ENCODE results near the gene GPR84. TPM values are rescaled to one million over a fixed set of nuclear protein-coding genes. Genes with fewer than 3 reads are reported as not detected.

Gene GPR84
- total and polyA plus RNA-seq, 2 of the 8 experiments (the other 6 are each of a cell fraction or from before 2014, with no cell fraction given): 0.09 TPM; not detected in 1

- Histone ChIP-seq H3K79me1 (ENCODE audit: low read depth, low read length) (no peaks in the 10 kb centered on the region), H2AFZ (ENCODE audit: low read length) (no peak overlapping the region), H3K27ac (ENCODE audit: low read depth, low read length) (no peak overlapping the region), H2BK15ac (ENCODE audit: low read length) (no peak overlapping the region), H2BK120ac (replicated peaks; ENCODE audit: low read depth, low read length) (no peak overlapping the region), H3K23ac (ENCODE audit: insufficient read length) (no peak overlapping the region), H3K9ac (replicated peaks in 1 of 4; ENCODE audit: extremely low read depth in 1 of 4, low read depth in 3 of 4, low read length in 3 of 4) (no peak overlapping the region), H3K27me3 (replicated peaks in 1 of 4; ENCODE audit: control insufficient read depth in 3 of 4, extremely low read depth in 1 of 4, insufficient read depth in 3 of 4, low read length in 3 of 4) (peaks cover 0 to 16% (median 12%) of the 10 kb centered on the region in 4 experiments; a peak in 6 of 7 replicates), H2BK20ac (ENCODE audit: low read length) (no peak overlapping the region), H3K4me1 (replicated peaks in 1 of 4; ENCODE audit: control insufficient read depth in 3 of 4, insufficient read depth in 4 of 4, low read length in 3 of 4) (peaks cover 0 to 11% (median 6%) of the 10 kb centered on the region in 4 experiments; a peak in 5 of 7 replicates), H3K79me2 (ENCODE audit: control insufficient read depth in 1 of 2, insufficient read depth in 2 of 2, low read length in 2 of 2) (no peaks in the 10 kb centered on the region), H2BK5ac (ENCODE audit: low read depth, low read length) (no peak overlapping the region), H3K14ac (ENCODE audit: insufficient read length) (no peak overlapping the region), H3K18ac (ENCODE audit: extremely low read depth, low read length) (no peak overlapping the region), H2BK12ac (ENCODE audit: low read depth, low read length) (no peak overlapping the region), H4K5ac (ENCODE audit: insufficient read length, low read depth, low read length) (no peak overlapping the region), H4K8ac (ENCODE audit: extremely low read depth, insufficient read depth, low read length) (no peak overlapping the region), H3K4me2 (ENCODE audit: insufficient read depth in 1 of 2, low read depth in 2 of 2, low read length in 2 of 2) (no peak overlapping the region; a peak in 1 of 4 replicates), H3K23me2 (ENCODE audit: low read depth, low read length) (peaks cover 8% of the 10 kb centered on the region), H4K20me1 (replicated peaks in 1 of 2; ENCODE audit: control insufficient read depth in 1 of 2, insufficient read depth in 2 of 2, low read length in 2 of 2) (peaks cover 0 to 8% of the 10 kb centered on the region in 2 experiments), H3K9me3 (ENCODE audit: insufficient read depth in 2 of 2, low read depth in 1 of 2, low read length in 1 of 2) (no peaks in the 10 kb centered on the region), H3K4me3 (ENCODE audit: extremely low read depth in 1 of 4, insufficient read depth in 2 of 4, low read depth in 3 of 4, low read length in 4 of 4) (no peak overlapping the region), H4K91ac (replicated peaks; ENCODE audit: insufficient read length, low read length) (no peak overlapping the region), H3K4ac (replicated peaks; ENCODE audit: insufficient read length, low read depth, low read length) (no peak overlapping the region), H2AK5ac (ENCODE audit: low read depth, low read length) (no peak overlapping the region), H3K36me3 (ENCODE audit: control insufficient read depth in 2 of 4, insufficient read depth in 4 of 4, low read length in 3 of 4) (peaks cover 0 to 3% (median 2%) of the 10 kb centered on the region in 4 experiments; a peak in 3 of 8 replicates), H3K56ac (replicated peaks; ENCODE audit: insufficient read length, low read depth, low read length) (no peak overlapping the region)
- 95% methylated on average over 5 of the region's 5 CpGs; no CpG with 5 or more reads in 1 of the 2 experiments for WGBS, 2 experiments (ENCODE audit: extremely low coverage in 1 of 2, insufficient coverage in 1 of 2, insufficient read length in 1 of 2, insufficient replicate concordance in 2 of 2, low coverage in 1 of 2, low lambda C conversion rate in 2 of 2, missing lambda C conversion rate in 1 of 2)
- POLR2A ChIA-PET (ENCODE audit: partially characterized antibody): interaction anchor here (0.9 to 1.8 kb wide), 7 partner anchors 8 to 91 kb away, joined by 3 to 18 read pairs (median 4); partner anchors contain the start of genes CBX5, HNRNPA1 and ZNF385A
- DNase-seq (ENCODE audit: low read depth in 1 of 2, low spot score in 2 of 2): no peak
- CTCF ChIA-PET (ENCODE audit: partially characterized antibody): interaction anchor here (0.8 to 3.7 kb wide), 38 partner anchors 9 to 347 kb away, joined by 3 to 79 read pairs (median 6); partner anchors contain the start of genes CBX5, COPZ1 and HNRNPA1
- TF ChIP-seq TCF12 (IDR thresholded peaks at IDR 0.05; ENCODE audit: low read depth, low read length) (no peak), EZH2 (IDR thresholded peaks at IDR 0.05; ENCODE audit: low read depth, low read length, severe bottlenecking) (no peak), RNF2 (IDR thresholded peaks at IDR 0.05; ENCODE audit: borderline replicate concordance, low read depth, low read length, missing control alignments, poor library complexity, severe bottlenecking) (no peak), YY1 (IDR thresholded peaks at IDR 0.05; ENCODE audit: low read depth, low read length) (no peak), E2F6 (IDR thresholded peaks at IDR 0.05) (no peak), CREB1 (IDR thresholded peaks at IDR 0.05) (no peak), POLR2AphosphoS5 (IDR thresholded peaks at IDR 0.05; ENCODE audit: low read depth, low read length) (no peak), SIN3A (conservative IDR thresholded peaks at IDR 0.05 in 1 of 2, IDR thresholded peaks at IDR 0.05 in 1 of 2; ENCODE audit: low read depth in 1 of 2, low read length in 2 of 2) (no peak)
- no peak for FAIRE-seq
Observed at GRCh38 chr12:54371328-54372112, 7.2 kb upstream of the GPR84 start.

All from H1 (cell line).